ENCODE results near the gene IGFBP7. TPM values are rescaled to one million over a fixed set of nuclear protein-coding genes. Genes with fewer than 3 reads are reported as not detected.

IGFBP7 gene
- total and polyA plus RNA-seq, 2 of the 8 experiments (the other 6 are each of a cell fraction or from before 2014, with no cell fraction given) = 0.17 to 0.48 TPM

GRCh38 chr4:57156242-57156990, 46.2 kb upstream of the IGFBP7 start:
- H3K27me3 ChIP-seq (replicated peaks in 1 of 4; ENCODE audit: control insufficient read depth in 3 of 4, extremely low read depth in 1 of 4, insufficient read depth in 3 of 4, low read length in 3 of 4) = peaks cover 0 to 19% (median 4%) of the 10 kb centered on the region in 4 experiments; a peak in 5 of 7 replicates
- TF ChIP-seq HDAC6 (IDR thresholded peaks at IDR 0.05; ENCODE audit: low read depth, low read length) = no peak
- no peak for TF ChIP-seq TAF7 (optimal IDR thresholded peaks at IDR 0.05; ENCODE audit: borderline replicate concordance, low read depth, low read length)
- H3K36me3 ChIP-seq (ENCODE audit: control insufficient read depth in 2 of 4, insufficient read depth in 4 of 4, low read length in 3 of 4) = no peaks in the 10 kb centered on the region
- no peaks in the 10 kb centered on the region for H3K79me1 ChIP-seq (ENCODE audit: low read depth, low read length)
- FAIRE-seq (no peak), DNase-seq (ENCODE audit: low read depth in 1 of 2, low spot score in 2 of 2) (no peak)
- no peak overlapping the region for H3K9ac ChIP-seq (replicated peaks in 1 of 4; ENCODE audit: extremely low read depth in 1 of 4, low read depth in 3 of 4, low read length in 3 of 4)
- no peak overlapping the region for H3K56ac ChIP-seq (replicated peaks; ENCODE audit: insufficient read length, low read depth, low read length)
- WGBS, 2 experiments (ENCODE audit: extremely low coverage in 1 of 2, insufficient coverage in 1 of 2, insufficient read length in 1 of 2, insufficient replicate concordance in 2 of 2, low coverage in 1 of 2, low lambda C conversion rate in 2 of 2, missing lambda C conversion rate in 1 of 2) = 88% methylated on average over 7 of the region's 7 CpGs; no CpG with 5 or more reads in 1 of the 2 experiments
- no peak overlapping the region for H3K27ac ChIP-seq (ENCODE audit: low read depth, low read length)
- H2AFZ ChIP-seq (ENCODE audit: low read length) = no peak overlapping the region
- H2BK15ac ChIP-seq (ENCODE audit: low read length) = no peak overlapping the region
- no peak overlapping the region for H3K23ac ChIP-seq (ENCODE audit: insufficient read length)
- POLR2A ChIA-PET (ENCODE audit: partially characterized antibody) = no interaction called here
- peaks cover 0 to 5% of the 10 kb centered on the region in 2 experiments; a peak in 3 of 4 replicates for H3K9me3 ChIP-seq (ENCODE audit: insufficient read depth in 2 of 2, low read depth in 1 of 2, low read length in 1 of 2)
- H2BK12ac ChIP-seq (ENCODE audit: low read depth, low read length) = 0 out of 2 replicates have a peak overlapping the region, but pooled peaks have one; percentile 19
- peaks cover 0 to 8% (median 4%) of the 10 kb centered on the region in 4 experiments; a peak in 2 of 7 replicates for H3K4me1 ChIP-seq (replicated peaks in 1 of 4; ENCODE audit: control insufficient read depth in 3 of 4, insufficient read depth in 4 of 4, low read length in 3 of 4)
- no peak overlapping the region for H2AK5ac ChIP-seq (ENCODE audit: low read depth, low read length)
- CTCF ChIA-PET (ENCODE audit: partially characterized antibody) = interaction anchor here (1.1 to 2.5 kb wide), 4 partner anchors 11 to 270 kb away, joined by 3 to 16 read pairs (median 6); no protein-coding TSS in a partner anchor
- no peaks in the 10 kb centered on the region for H3K79me2 ChIP-seq (ENCODE audit: control insufficient read depth in 1 of 2, insufficient read depth in 2 of 2, low read length in 2 of 2)
- no peak overlapping the region for H3K4me3 ChIP-seq (ENCODE audit: extremely low read depth in 1 of 4, insufficient read depth in 2 of 4, low read depth in 3 of 4, low read length in 4 of 4)
- no peak overlapping the region for H2BK120ac ChIP-seq (replicated peaks; ENCODE audit: low read depth, low read length)
- no peaks in the 10 kb centered on the region for H4K20me1 ChIP-seq (replicated peaks in 1 of 2; ENCODE audit: control insufficient read depth in 1 of 2, insufficient read depth in 2 of 2, low read length in 2 of 2)
- no peak overlapping the region for H2BK5ac ChIP-seq (ENCODE audit: low read depth, low read length)
- H4K91ac ChIP-seq (replicated peaks; ENCODE audit: insufficient read length, low read length) = no peak overlapping the region
- H4K8ac ChIP-seq (ENCODE audit: extremely low read depth, insufficient read depth, low read length) = no peak overlapping the region
- no peak overlapping the region for H3K4ac ChIP-seq (replicated peaks; ENCODE audit: insufficient read length, low read depth, low read length)
- H3K23me2 ChIP-seq (ENCODE audit: low read depth, low read length) = no peaks in the 10 kb centered on the region
- no peak overlapping the region for H3K14ac ChIP-seq (ENCODE audit: insufficient read length)
- no peak overlapping the region for H3K4me2 ChIP-seq (ENCODE audit: insufficient read depth in 1 of 2, low read depth in 2 of 2, low read length in 2 of 2)
- H2BK20ac ChIP-seq (ENCODE audit: low read length) = no peak overlapping the region
- no peak overlapping the region for H3K18ac ChIP-seq (ENCODE audit: extremely low read depth, low read length)
- H4K5ac ChIP-seq (ENCODE audit: insufficient read length, low read depth, low read length) = no peak overlapping the region
